HepG2 (cell line): Measurements from ENCODE around the gene MCAM. TPM values are rescaled to one million over a fixed set of nuclear protein-coding genes. Genes with fewer than 3 reads are reported as not detected.

Experiments
- ATAC-seq: fragments of 200-7000 bp; cut with Tn5 transposase; 3 replicates; pipeline ENCODE4 v1.9.1; 2020; ENCODE audit warnings: mild to moderate bottlenecking, moderate library complexity
- BruUV-seq: library from RNA; stranded (reverse); fragments of 400-500 nt; replicated peaks from 2 replicates; lab custom pipeline; 2021; lab: Mats Ljungman, UMichigan
- CTCF ChIA-PET: fragments of 300-600 bp; formaldehyde crosslinking; extraction: SDS; loops from one replicate; lab custom pipeline; 2021; ENCODE audit warnings: low total read pairs, inconsistent platforms, low intra/inter-chr PET ratio; lab: Yijun Ruan, JAX
- POLR2A ChIA-PET: fragments of 350-600 bp; sonication (Branson Sonifier 250); formaldehyde crosslinking; loops from one replicate; lab custom pipeline; 2020; ENCODE audit warnings: antibody characterized with exemption, inconsistent platforms; lab: Yijun Ruan, JAX
- DNase-seq: peaks from one replicate; pipeline ENCODE4 v3.0.0-alpha.2; 2015; ENCODE audit warnings: low spot score
- FAIRE-seq: peaks from 3 replicates; lab custom pipeline; 2011; peaks lifted over from hg19 to GRCh38; lab: Jason Lieb, UNC
- H2AFZ ChIP-seq: one replicate; pipeline ENCODE4 v1.6.1; 2011; ENCODE audit warnings: low read length, inconsistent platforms
- H3K27ac ChIP-seq: fragments of 300-600 bp; 3 replicates; pipeline ENCODE4 v1.8.0; 2011; ENCODE audit warnings: mixed run types, mild to moderate bottlenecking, mixed read lengths, low read length, inconsistent platforms; ENCODE audit not compliant: insufficient read depth; ENCODE audit errors: extremely low read length
- H3K27me3 ChIP-seq, 2 experiments: fragments of 200-600 bp in 1 of 2; 2 replicates in 1 of 2; 3 replicates in 1 of 2; pipeline versions ENCODE4 v1.6.0 to v1.8.0; 2011; ENCODE audit warnings: low read length in 2 of 2, mild to moderate bottlenecking in 2 of 2, moderate library complexity in 2 of 2, inconsistent platforms in 1 of 2; ENCODE audit not compliant: insufficient read depth in 2 of 2, control insufficient read depth in 1 of 2
- H3K36me3 ChIP-seq, 2 experiments: fragments of 200-600 bp in 1 of 2; replicated peaks in 1 of 2; 2 replicates in 1 of 2; 3 replicates in 1 of 2; pipeline versions ENCODE4 v1.5.1 to v1.8.0; 2011; ENCODE audit warnings: low read length in 2 of 2, inconsistent platforms in 1 of 2; ENCODE audit not compliant: insufficient read depth in 2 of 2, control insufficient read depth in 1 of 2
- H3K4me1 ChIP-seq: 2 replicates; pipeline ENCODE4 v1.5.1; 2012; ENCODE audit warnings: low read length, inconsistent platforms; ENCODE audit not compliant: insufficient read depth
- H3K4me2 ChIP-seq: 2 replicates; pipeline ENCODE4 v1.6.0; 2011; ENCODE audit warnings: low read depth, low read length, inconsistent platforms
- H3K4me3 ChIP-seq, 3 experiments: fragments of 200-600 bp in 1 of 3; sonication (generic), shearing (Covaris generic) in 1 of 3; replicated peaks in 1 of 3; 2 replicates each; pipeline ENCODE4 v1.5.1; 2011 to 2016; ENCODE audit warnings: low read length in 3 of 3, inconsistent platforms in 2 of 3, low read depth in 2 of 3, mild to moderate bottlenecking in 2 of 3, control low read depth in 1 of 3, mixed read lengths in 1 of 3; ENCODE audit not compliant: insufficient read depth in 1 of 3
- H3K79me2 ChIP-seq: one replicate; pipeline ENCODE4 v1.6.1; 2011; ENCODE audit warnings: low read length, inconsistent platforms; ENCODE audit not compliant: insufficient read depth
- H3K9ac ChIP-seq: 2 replicates; pipeline ENCODE4 v1.6.0; 2011; ENCODE audit warnings: mild to moderate bottlenecking, low read depth, low read length, inconsistent platforms; ENCODE audit not compliant: insufficient read depth
- H3K9me3 ChIP-seq: 2 replicates; pipeline ENCODE4 v1.5.1; 2012; ENCODE audit warnings: mild to moderate bottlenecking, low read length
- H4K20me1 ChIP-seq: 2 replicates; pipeline ENCODE4 v1.6.0; 2011; ENCODE audit warnings: inconsistent platforms, mild to moderate bottlenecking, low read length, moderate library complexity; ENCODE audit not compliant: insufficient read depth
- PATZ1 ChIP-seq: sonication (generic); formaldehyde crosslinking; IDR thresholded peaks from 2 replicates; pipeline ENCODE4 v1.4.0; 2020; ENCODE audit warnings: missing genetic modification reagents
- ZNF281 ChIP-seq: sonication (generic); formaldehyde crosslinking; IDR thresholded peaks from 2 replicates; pipeline ENCODE4 v1.4.0; 2020; ENCODE audit warnings: missing genetic modification reagents, borderline replicate concordance
- ZNF337 ChIP-seq: sonication (generic); formaldehyde crosslinking; IDR thresholded peaks from 2 replicates; pipeline ENCODE4 v1.5.1; 2020; ENCODE audit warnings: missing genetic modification reagents, low read depth, mild to moderate bottlenecking, borderline replicate concordance
- ZNF451 ChIP-seq: sonication (generic); formaldehyde crosslinking; IDR thresholded peaks from 2 replicates; pipeline ENCODE4 v1.5.0; 2020; ENCODE audit warnings: mild to moderate bottlenecking, missing genetic modification reagents
- ZSCAN25 ChIP-seq: sonication (generic); formaldehyde crosslinking; IDR thresholded peaks from 2 replicates; pipeline ENCODE4 v1.8.0; 2022; ENCODE audit warnings: mild to moderate bottlenecking, missing genetic modification reagents
- WGBS: methylation state at CpG from one replicate; pipeline ENCODE4 v1.1.6; 2017; ENCODE audit warnings: low lambda C conversion rate; 5-methylcytosine and 5-hydroxymethylcytosine counted together
- in situ Hi-C: cut with HindIII; loops from 2 replicates; pipeline ENCODE4 v1.10.0; 2017; ENCODE audit warnings: low pct_unique_long_range_greater_than_20kb; ENCODE audit not compliant: extremely low pct_ligation_motif_present
- intact Hi-C: fragments of 100-400 bp; cut with micrococcal nuclease; formaldehyde crosslinking; loops from one replicate; pipeline ENCODE4 v1.10.0; 2022; ENCODE audit not compliant: unreplicated experiment
- polyA plus RNA-seq, 8 experiments: library from polyadenylated mRNA; depleted of rRNA in 3 of 8; stranded (reverse) in 7 of 8; unstranded in 1 of 8; fragments of >200 nt; fragmentation: Illumina TruSeq in 4 of 8; extraction: Trizol in 4 of 8; gene quantifications; 2 replicates each; pipeline versions ENCODE4 v1.2.1 to v1.2.3, GENCODE V29; 2011 to 2016; ENCODE audit warnings: low read depth in 4 of 8, missing spikeins in 1 of 8, mixed read lengths in 1 of 8; ENCODE audit not compliant: insufficient read depth in 1 of 8
- total RNA-seq, 5 experiments: library from RNA; depleted of rRNA; stranded (reverse); fragments of >200 nt; fragmentation: Illumina TruSeq; extraction: Trizol; gene quantifications; 2 replicates each; pipeline ENCODE4 v1.2.3, GENCODE V29; 2016; ENCODE audit warnings: low read depth in 1 of 5

Gene MCAM
- total and polyA plus RNA-seq, 2 of the 13 experiments (the other 11 are each of a cell fraction or from before 2014, with no cell fraction given), result 12.1 to 15.2 TPM

GRCh38 chr11:119320240-119320775 is 3.4 kb upstream of the MCAM start:
- Histone ChIP-seq H3K27me3 (peaks cover 0 to 9% of the 10 kb centered on the region in 2 experiments; a peak in 2 of 5 replicates), H3K9me3 (no peaks in the 10 kb centered on the region), H3K79me2 (no peaks in the 10 kb centered on the region), H3K9ac (no peak overlapping the region), H2AFZ (no peak overlapping the region), H3K36me3 (no peaks in the 10 kb centered on the region), H3K4me1 (peaks cover 82% of the 10 kb centered on the region), H3K4me3 (0 out of 6 replicates have a peak overlapping the region, but pooled peaks of 1 of the 3 experiments have one; percentile 7), H4K20me1 (no peaks in the 10 kb centered on the region), H3K4me2 (peak overlapping the region; percentile 96; the same call in 1 of the 2 replicates), H3K27ac (no peak overlapping the region)
- intact Hi-C loops (loop anchor here (10.0 kb wide), 1 partner anchor 116 kb away; the partner anchor contains the start of gene CBL), in situ Hi-C loops (no loop called here)
- TF ChIP-seq ZNF451 (CRISPR knock-in tag) (no peak), ZNF281 (peak; percentile 31; the same call in 1 of the 2 replicates), ZNF337 (CRISPR knock-in tag) (no peak), PATZ1 (CRISPR knock-in tag) (0 out of 2 replicates have a peak, but pooled peaks have one; percentile 3), ZSCAN25 (CRISPR knock-in tag) (0 out of 2 replicates have a peak, but pooled peaks have one; percentile 42)
- no peak for DNase-seq
- no TSS peak for BruUV-seq
- FAIRE-seq, result no peak
- POLR2A ChIA-PET, result interaction anchor here (1.9 kb wide), 1 partner anchor 48 kb away, joined by 7 read pairs; no protein-coding TSS in a partner anchor
- WGBS, result 43% methylated on average over 13 of the region's 17 CpGs
- ATAC-seq, result no peak
- CTCF ChIA-PET, result no interaction called here
